Spleen (tissue), 11 donors: Measurements from ENCODE around the gene MESP2. TPM values are rescaled to one million over a fixed set of nuclear protein-coding genes. Genes with fewer than 3 reads are reported as not detected.

Experiments
- DNase-seq: peaks from one replicate; pipeline ENCODE4 v3.0.0-alpha.2; 2020
- H3K27ac ChIP-seq, 8 donors: fragments of 200-600 bp; sonication (generic) in 7 of 8; 1 replicate in 4 of 8; 2 replicates in 4 of 8; pipeline versions ENCODE4 v1.5.0 to v1.8.0; 2016 to 2021; ENCODE audit warnings: inconsistent platforms in 4 of 8, mild to moderate bottlenecking in 4 of 8, moderate library complexity in 1 of 8
- H3K27me3 ChIP-seq, 7 donors: fragments of 200-600 bp; sonication (generic) in 6 of 7; replicated peaks in 1 of 7; 1 replicate in 4 of 7; 2 replicates in 3 of 7; pipeline versions ENCODE4 v1.5.0 to v1.8.0; 2016 to 2021; ENCODE audit warnings: inconsistent platforms in 3 of 7, mild to moderate bottlenecking in 1 of 7
- H3K36me3 ChIP-seq, 6 donors: fragments of 200-600 bp; sonication (generic) in 5 of 6; 1 replicate in 4 of 6; 2 replicates in 2 of 6; pipeline versions ENCODE4 v1.5.0 to v1.8.0; 2016 to 2021; ENCODE audit warnings: inconsistent platforms in 2 of 6
- H3K4me1 ChIP-seq, 6 donors: fragments of 200-600 bp; sonication (generic) in 5 of 6; 1 replicate in 3 of 6; 2 replicates in 3 of 6; pipeline versions ENCODE4 v1.5.0 to v1.8.0; 2016 to 2021; ENCODE audit warnings: inconsistent platforms in 3 of 6
- H3K4me3 ChIP-seq, 8 donors: fragments of 200-600 bp; sonication (generic) in 7 of 8; 1 replicate in 4 of 8; 2 replicates in 4 of 8; pipeline versions ENCODE4 v1.5.0 to v1.8.0; 2016 to 2021; ENCODE audit warnings: inconsistent platforms in 4 of 8, mild to moderate bottlenecking in 4 of 8, moderate library complexity in 2 of 8
- H3K9me3 ChIP-seq, 8 donors: fragments of 200-600 bp; sonication (generic) in 7 of 8; 1 replicate in 4 of 8; 2 replicates in 4 of 8; pipeline versions ENCODE4 v1.5.0 to v1.8.0; 2016 to 2021; ENCODE audit warnings: inconsistent platforms in 4 of 8
- CTCF ChIP-seq, 11 experiments: fragments of 200-600 bp in 7 of 11; fragments of 450-650 bp in 4 of 11; sonication (generic) in 4 of 11; IDR thresholded peaks in 8 of 11; conservative IDR thresholded peaks in 3 of 11; 1 replicate in 7 of 11; 2 replicates in 4 of 11; pipeline versions ENCODE4 v1.4.0 to v1.8.0; 2016 to 2021; ENCODE audit warnings: antibody characterized with exemption in 11 of 11, inconsistent platforms in 4 of 11, mild to moderate bottlenecking in 1 of 11
- POLR2A ChIP-seq, 3 donors: fragments of 450-650 bp; IDR thresholded peaks; one replicate each; pipeline ENCODE4 v1.5.1; 2017; ENCODE audit warnings: antibody characterized with exemption in 3 of 3, mild to moderate bottlenecking in 1 of 3
- POLR2AphosphoS5 ChIP-seq, 3 donors: sonication (generic); formaldehyde crosslinking; IDR thresholded peaks; one replicate each; pipeline ENCODE4 v1.5.1; 2017; ENCODE audit warnings: antibody characterized with exemption in 3 of 3
- WGBS, 5 donors: extraction: QIAGEN DNeasy Blood & Tissue Kit in 3 of 5; methylation state at CpG; one replicate each; pipeline versions ENCODE4 v1.1.5 to v1.1.7; 2013 to 2018; 5-methylcytosine and 5-hydroxymethylcytosine counted together
- intact Hi-C: fragments of 100-400 bp; cut with DNase I; formaldehyde crosslinking; loops from one replicate; pipeline ENCODE4 v1.15.0; 2023; ENCODE audit warnings: low total_unique reads
- polyA plus RNA-seq, 3 donors: library from polyadenylated mRNA; stranded (reverse); fragments of 200-250 nt; gene quantifications; one replicate each; pipeline ENCODE4 v1.2.1, GENCODE V29; 2013
- total RNA-seq, 7 donors: library from RNA; depleted of rRNA in 3 of 7; stranded (reverse); fragments of >200 nt in 3 of 7; fragmentation: NEBNext Ultra II Directional in 4 of 7; extraction: Animal tissue kit (Norgen Biotek cat#: 25700) in 4 of 7; gene quantifications; one replicate each; pipeline versions ENCODE4 v1.1.0 to v1.2.1, GENCODE V29; 2016 to 2021
- donor health status: healthy with polysubstance abuse.
- donor health status: DM: no; HTN: no; CAD: no; lungs with moderate emphysema.
- donor health status: DM: no; HTN: no; CAD: no.
- donor health status: Bipolar disorder and iron deficiency.
- donor health status: healthy.
- donor health status: DM: no; HTN: no; CAD: no.
- donor health status: DM: yes; HTN: yes; CAD: no.

Gene MESP2
- total and polyA plus RNA-seq, 10 donors = 0.05 TPM; not detected in 9

- DNase-seq = no peak
- WGBS, 5 donors = 68 to 84% (median 77%) methylated on average over 13 of the region's 13 CpGs
- H3K27ac ChIP-seq = peak overlapping the region in 4 of 8 donors; percentile 3 to 91 (median 60)
Measured at GRCh38 chr15:89826671-89827655, 50.8 kb downstream of the MESP2 start.

GRCh38 chr15:89827829-89828228 lies 51.7 kb downstream of the MESP2 start:
- Histone ChIP-seq H3K27ac (peak overlapping the region in 4 of 8 donors; percentile 1 to 91 (median 49)), H3K4me3 (no peak overlapping the region), H3K4me1 (peaks cover 0 to 64% (median 18%) of the 10 kb centered on the region in 6 donors), H3K9me3 (no peaks in the 10 kb centered on the region), H3K27me3 (peaks cover 0 to 17% (median 2%) of the 10 kb centered on the region in 7 donors), H3K36me3 (peaks cover 0 to 26% (median 7%) of the 10 kb centered on the region in 6 donors)
- no peak for DNase-seq
- TF ChIP-seq CTCF (IDR thresholded peaks at IDR 0.05 in 8 of 11, conservative IDR thresholded peaks at IDR 0.05 in 3 of 11) = no peak
- no peak for TF ChIP-seq POLR2AphosphoS5 (IDR thresholded peaks at IDR 0.05)
- no peak for TF ChIP-seq POLR2A (IDR thresholded peaks at IDR 0.05)
- WGBS, 5 donors = 88 to 93% (median 92%) methylated on average over 3 to 4 of the region's 4 CpGs
- intact Hi-C loops = no loop called here

More at GRCh38 chr15:89826671-89827655, 50.8 kb downstream of the MESP2 start:
- TF ChIP-seq CTCF (IDR thresholded peaks at IDR 0.05 in 8 of 11, conservative IDR thresholded peaks at IDR 0.05 in 3 of 11) (no peak), POLR2AphosphoS5 (IDR thresholded peaks at IDR 0.05) (no peak), POLR2A (IDR thresholded peaks at IDR 0.05) (no peak)
- H3K36me3 ChIP-seq = peaks cover 0 to 17% (median 1%) of the 10 kb centered on the region in 6 donors
- peaks cover 0 to 73% (median 21%) of the 10 kb centered on the region in 6 donors for H3K4me1 ChIP-seq
- H3K9me3 ChIP-seq = no peaks in the 10 kb centered on the region
- intact Hi-C loops = no loop called here
- H3K27me3 ChIP-seq = peaks cover 0 to 25% (median 4%) of the 10 kb centered on the region in 7 donors
- peak overlapping the region in 1 of 8 donors; percentile 5 for H3K4me3 ChIP-seq

Other genes with a start within 250 kb of the MESP2 start
- 1 to 10 TPM in 5 of 7 donors, under 1 TPM in 2; 0.47 to 3.0 (median 1.6) TPM for gene TICRR, start 200.9 kb upstream of the MESP2 start, total RNA-seq
- gene TICRR, start 200.9 kb upstream of the MESP2 start, polyA plus RNA-seq = under 1 TPM; 0.22 to 0.59 (median 0.42) TPM
- 1 to 10 TPM; 2.2 to 3.9 (median 2.5) TPM for gene KIF7, start 120.9 kb upstream of the MESP2 start, total RNA-seq
- 1 to 10 TPM; 1.1 to 1.8 (median 1.3) TPM for gene KIF7, start 120.9 kb upstream of the MESP2 start, polyA plus RNA-seq
- gene PLIN1, start 97.0 kb upstream of the MESP2 start, total RNA-seq = 1 to 10 TPM in 3 of 7 donors, under 1 TPM in 4; 0.70 to 1.8 (median 0.91) TPM
- 1 to 10 TPM in 2 of 3 donors, under 1 TPM in 1; 0.61 to 1.4 (median 1.0) TPM for gene PLIN1, start 97.0 kb upstream of the MESP2 start, polyA plus RNA-seq
- 1 to 10 TPM; 3.0 to 6.1 (median 4.3) TPM for gene PEX11A, start 85.6 kb upstream of the MESP2 start, total RNA-seq
- 1 to 10 TPM; 1.9 to 3.0 (median 2.6) TPM for gene PEX11A, start 85.6 kb upstream of the MESP2 start, polyA plus RNA-seq
- gene WDR93, start 85.5 kb upstream of the MESP2 start, total RNA-seq = not detected
- under 1 TPM in 2 of 3 donors, not detected in 1; 0.09 to 0.11 TPM for gene WDR93, start 85.5 kb upstream of the MESP2 start, polyA plus RNA-seq
- 1 to 10 TPM in 1 of 7 donors, under 1 TPM in 6; 0.19 to 1.0 (median 0.60) TPM for gene MESP1, start 25.1 kb upstream of the MESP2 start, total RNA-seq
- gene MESP1, start 25.1 kb upstream of the MESP2 start, polyA plus RNA-seq = 1 to 10 TPM in 1 of 3 donors, under 1 TPM in 2; 0.45 to 1.2 (median 0.61) TPM
- 100 to 1,000 TPM in 1 of 7 donors, 10 to 100 TPM in 6; 16.6 to 226 (median 35.1) TPM for gene ANPEP, start 38.5 kb downstream of the MESP2 start, total RNA-seq
- gene ANPEP, start 38.5 kb downstream of the MESP2 start, polyA plus RNA-seq = 10 to 100 TPM in 1 of 3 donors, 1 to 10 TPM in 2; 1.3 to 11.0 (median 7.7) TPM
- gene AP3S2, start 117.7 kb downstream of the MESP2 start, total RNA-seq = 10 to 100 TPM; 30.4 to 54.9 (median 34.9) TPM
- gene AP3S2, start 117.7 kb downstream of the MESP2 start, polyA plus RNA-seq = 10 to 100 TPM in 1 of 3 donors, 1 to 10 TPM in 2; 5.4 to 14.3 (median 6.7) TPM
- 10 to 100 TPM in 6 of 7 donors, 1 to 10 TPM in 1; 8.0 to 23.1 (median 12.7) TPM for gene ARPIN, start 136.6 kb downstream of the MESP2 start, total RNA-seq
- gene ARPIN, start 136.6 kb downstream of the MESP2 start, polyA plus RNA-seq = 1 to 10 TPM; 2.7 to 7.1 (median 3.1) TPM
- gene ZNF710, start 225.0 kb downstream of the MESP2 start, total RNA-seq = 10 to 100 TPM; 25.5 to 66.4 (median 36.7) TPM
- 10 to 100 TPM; 12.5 to 24.8 (median 19.5) TPM for gene ZNF710, start 225.0 kb downstream of the MESP2 start, polyA plus RNA-seq